Measurements from ENCODE around the gene CSAD.
"Not testable (repeated sequence)": the region's sequence is repeated elsewhere in the genome, so short reads cannot be mapped to it uniquely, and the experiment has no call there.

The CSAD gene

DNA sequence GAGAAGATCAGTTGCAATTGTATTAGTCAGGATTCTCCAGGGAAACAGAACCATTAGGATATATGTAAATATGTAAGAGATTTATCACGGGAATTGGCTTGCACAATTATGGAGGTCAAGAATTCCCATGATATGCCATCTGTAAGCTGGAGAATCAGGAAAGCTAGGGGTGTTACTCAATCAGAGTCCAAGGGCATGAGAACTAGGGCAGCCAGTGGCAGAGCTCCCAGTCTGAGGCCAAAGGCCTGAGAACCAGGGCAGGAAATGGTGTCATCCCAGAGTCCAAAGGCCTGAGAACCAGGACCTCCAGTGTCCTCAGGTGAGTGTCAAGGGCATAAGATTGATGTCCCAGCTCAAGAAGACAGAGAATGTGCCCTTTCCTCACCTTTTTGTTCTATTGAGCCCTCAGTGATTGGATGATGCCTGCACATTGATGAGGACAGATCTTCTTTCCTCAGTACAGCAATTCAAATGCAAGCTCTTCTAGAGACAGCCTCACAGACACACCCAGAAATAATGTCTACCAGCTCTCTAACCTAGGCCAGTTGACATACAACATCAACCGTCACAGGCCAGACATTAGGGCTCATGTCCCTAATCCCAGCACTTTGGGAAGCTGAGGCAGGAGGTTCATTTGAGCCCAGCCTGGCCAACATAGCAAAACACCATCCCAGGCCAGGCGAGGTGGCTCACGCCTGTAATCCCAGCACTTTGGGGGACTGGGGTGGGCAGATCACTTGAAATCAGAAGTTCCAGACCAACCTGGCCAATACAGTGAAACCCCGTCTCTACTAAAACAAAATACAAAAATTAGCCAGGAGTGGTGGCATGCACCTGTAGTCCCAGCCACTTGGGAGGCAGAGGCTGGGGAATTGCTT is 35.1 kb downstream of the CSAD start:
- peak; percentile 63 for DNase-seq (ENCODE audit: low read depth)

DNA sequence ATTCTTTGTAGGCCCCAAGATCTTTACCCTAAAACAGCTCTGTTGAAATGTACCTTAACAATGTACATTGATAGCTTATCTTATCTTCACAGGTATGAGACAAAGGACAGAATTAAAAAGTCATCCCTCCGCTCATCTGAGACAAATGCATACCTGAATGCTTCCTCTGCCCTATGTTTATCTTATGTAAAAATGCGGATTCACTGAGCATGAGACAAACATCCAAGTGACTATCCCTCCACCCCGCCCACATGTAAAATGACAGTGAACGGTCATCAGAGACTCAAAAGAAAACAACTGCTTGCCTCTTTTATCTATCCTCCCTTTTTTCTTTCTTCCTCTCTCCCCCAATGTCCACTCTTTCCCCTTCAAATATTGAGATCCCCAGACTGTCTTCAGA is 37.4 kb downstream of the CSAD start:
- DNase-seq (ENCODE audit: low read depth) = no peak

DNA sequence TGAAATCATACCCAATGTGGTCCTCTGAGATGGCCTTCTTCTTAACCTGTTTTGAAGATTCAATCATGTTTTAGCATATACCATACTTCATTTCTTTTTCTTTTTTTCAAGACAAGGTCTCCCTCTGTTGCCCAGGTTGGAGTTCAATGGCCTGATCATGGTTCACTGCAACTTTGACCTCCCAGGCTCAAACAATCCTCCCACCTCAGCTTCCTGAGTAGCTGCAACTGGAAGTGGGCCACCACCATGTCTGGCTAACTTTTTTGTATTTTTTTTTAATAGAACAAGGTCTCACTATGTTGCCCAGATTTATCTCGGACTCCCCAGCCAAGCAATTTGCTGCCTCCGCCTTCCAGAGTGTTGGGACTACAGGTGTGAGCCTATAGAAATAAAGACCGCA is 47.0 kb downstream of the CSAD start:
- DNase-seq (ENCODE audit: low read depth) = no peak

DNA sequence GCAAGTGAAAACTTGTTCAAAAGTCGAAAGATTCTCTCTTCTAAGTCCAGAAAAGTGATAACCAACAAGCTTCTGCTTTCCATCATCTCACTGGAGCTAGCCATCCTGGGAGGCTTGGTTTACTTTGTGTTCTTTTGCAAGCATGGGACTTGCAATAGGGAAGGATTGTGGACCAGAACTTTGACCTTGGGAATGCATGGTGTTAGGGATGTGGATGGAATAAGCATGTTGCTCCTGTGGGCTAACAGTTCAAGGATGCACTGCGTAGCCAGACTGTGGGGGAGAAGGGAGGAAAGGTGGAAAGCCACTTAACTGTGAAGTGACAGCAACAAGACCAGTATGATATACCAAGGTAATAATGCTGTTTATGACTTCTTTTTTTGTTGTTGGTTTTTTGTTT is 48.9 kb downstream of the CSAD start:
- DNase-seq (ENCODE audit: low read depth) = no peak

DNA sequence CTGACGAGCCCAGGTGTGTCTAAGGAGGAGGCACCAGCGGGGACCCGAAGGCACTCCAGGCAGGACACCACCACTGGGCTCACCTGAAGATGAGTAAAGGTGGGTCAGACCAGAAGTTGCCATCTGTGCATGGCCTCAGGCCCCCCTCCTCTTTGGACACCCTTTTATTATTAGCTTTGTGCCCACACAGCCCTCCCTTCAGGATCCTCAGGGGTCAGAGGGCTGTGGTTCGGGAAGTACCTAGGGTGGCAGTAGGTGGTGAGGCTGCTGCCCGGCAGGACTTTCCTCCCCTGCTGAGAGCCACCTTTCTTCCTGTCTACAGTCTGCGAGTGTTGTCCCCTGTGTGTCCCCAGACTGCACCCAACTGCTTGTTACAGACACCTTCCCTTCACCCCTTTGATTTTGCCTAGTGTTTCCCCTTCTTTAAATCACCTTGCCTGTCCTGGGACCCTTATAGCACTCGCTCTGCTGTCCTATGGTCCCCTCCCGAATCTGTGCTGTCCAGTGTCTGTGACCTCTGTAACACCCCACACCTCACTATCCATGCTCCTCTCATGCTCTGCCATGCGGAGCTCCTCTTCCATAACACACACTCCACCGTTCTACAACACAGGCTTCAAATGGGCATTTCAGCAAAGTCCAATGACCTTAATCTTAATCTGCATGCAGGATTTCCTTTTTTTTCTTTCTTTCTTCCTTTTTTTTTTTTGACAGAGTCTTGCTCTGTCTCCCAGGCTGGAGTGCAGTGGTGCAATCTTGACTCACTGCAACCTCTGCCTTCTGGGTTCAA is 51.8 kb downstream of the CSAD start:
- no peak for DNase-seq (ENCODE audit: low read depth)

DNA sequence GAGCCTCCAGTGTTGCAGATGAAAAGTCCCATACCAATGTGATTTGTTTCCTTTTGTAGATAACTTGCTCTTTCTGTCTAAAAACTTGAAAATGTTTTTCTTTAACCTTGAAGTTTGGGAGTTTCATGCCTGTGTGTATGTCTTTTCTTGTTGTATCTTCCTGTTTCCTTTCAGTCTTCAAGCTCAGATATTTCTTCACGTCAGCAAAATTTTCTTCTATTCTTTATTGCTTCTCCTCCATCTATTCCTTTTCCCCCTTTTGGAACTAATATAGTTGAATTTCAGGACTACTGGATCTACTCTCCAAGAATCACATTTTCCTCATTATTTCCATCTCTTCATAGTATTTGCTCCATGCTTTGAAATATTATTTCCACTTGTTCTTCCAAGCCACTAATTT is 53.6 kb downstream of the CSAD start:
- no peak for DNase-seq (ENCODE audit: low read depth)

DNA sequence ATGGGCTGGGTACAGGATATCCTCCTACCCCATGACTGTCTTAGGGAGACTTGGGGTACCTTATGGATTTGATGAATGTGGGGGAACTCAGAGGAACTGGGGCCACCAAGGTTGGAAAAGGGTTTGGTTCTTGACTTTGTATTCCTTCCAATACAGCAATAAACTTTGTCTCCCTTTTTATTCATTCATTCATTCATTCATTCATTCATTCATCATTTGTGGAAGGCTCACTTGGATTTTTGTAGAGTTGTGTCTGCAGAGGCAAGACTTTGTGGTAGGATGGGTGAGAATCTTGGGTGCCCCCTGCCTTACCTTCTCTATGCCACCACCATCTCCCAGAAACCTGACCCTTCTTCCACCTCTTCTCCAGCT is 56.4 kb downstream of the CSAD start:
- no peak for DNase-seq (ENCODE audit: low read depth)

DNA sequence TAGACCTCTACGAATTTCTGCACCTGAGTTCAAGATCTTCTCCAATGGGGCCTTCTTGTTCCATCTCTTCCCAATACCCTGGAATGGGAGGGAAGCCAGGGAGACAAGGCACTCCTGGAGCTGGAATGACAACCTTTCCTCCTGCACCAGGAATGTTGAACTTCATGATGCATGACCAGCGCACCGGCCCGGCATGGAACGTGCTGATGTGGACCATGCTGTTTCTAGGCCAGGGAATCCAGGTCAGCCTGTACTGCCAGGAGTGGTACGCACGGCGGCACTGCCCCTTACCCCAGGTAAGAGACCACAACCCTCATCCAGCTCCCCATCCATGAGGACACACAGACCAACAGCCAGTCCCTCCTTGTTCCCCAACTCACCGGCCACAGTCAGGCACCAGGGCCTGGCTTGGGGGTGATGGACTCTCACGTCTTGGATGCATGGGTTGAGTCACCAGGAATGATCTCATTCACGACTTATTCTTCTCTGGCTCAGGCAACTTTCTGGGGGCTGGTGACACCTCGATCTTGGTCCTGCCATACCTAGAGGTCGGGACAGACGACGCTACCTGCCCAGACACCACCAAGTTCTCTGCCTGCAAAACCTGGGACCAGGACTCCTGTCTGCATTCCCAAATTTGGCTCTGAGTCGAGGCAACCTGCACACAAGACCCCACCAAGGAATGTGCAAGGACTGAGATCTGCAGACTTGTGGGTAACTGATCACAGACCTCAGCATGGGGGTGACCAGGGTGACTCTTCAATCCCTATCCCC is 57.0 kb downstream of the CSAD start:
- peak; percentile 64 for DNase-seq (ENCODE audit: low read depth)

DNA sequence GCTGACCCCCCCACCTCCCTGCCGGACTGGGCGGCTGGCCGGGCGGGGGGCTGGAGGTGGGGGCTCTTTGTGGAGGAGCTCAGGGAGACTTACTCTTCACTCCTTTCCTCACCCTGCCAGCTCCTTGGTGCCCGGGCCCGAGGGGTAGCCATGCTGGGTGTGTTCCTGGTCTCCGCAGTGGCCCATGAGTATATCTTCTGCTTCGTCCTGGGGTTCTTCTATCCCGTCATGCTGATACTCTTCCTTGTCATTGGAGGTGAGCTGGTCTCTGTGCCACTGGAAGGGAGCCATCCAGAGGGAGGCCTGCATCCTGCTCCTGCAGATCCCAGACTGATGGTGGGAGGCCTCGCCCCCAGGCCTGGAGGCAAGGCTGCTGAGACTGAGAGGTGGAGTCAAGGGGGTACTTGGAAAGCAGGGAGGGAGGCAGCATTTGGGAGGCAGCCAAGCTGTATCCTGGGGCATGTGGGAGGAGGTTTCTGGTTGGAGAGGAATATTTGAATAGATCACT is 57.7 kb downstream of the CSAD start:
- peak; percentile 72 for DNase-seq (ENCODE audit: low read depth)

DNA sequence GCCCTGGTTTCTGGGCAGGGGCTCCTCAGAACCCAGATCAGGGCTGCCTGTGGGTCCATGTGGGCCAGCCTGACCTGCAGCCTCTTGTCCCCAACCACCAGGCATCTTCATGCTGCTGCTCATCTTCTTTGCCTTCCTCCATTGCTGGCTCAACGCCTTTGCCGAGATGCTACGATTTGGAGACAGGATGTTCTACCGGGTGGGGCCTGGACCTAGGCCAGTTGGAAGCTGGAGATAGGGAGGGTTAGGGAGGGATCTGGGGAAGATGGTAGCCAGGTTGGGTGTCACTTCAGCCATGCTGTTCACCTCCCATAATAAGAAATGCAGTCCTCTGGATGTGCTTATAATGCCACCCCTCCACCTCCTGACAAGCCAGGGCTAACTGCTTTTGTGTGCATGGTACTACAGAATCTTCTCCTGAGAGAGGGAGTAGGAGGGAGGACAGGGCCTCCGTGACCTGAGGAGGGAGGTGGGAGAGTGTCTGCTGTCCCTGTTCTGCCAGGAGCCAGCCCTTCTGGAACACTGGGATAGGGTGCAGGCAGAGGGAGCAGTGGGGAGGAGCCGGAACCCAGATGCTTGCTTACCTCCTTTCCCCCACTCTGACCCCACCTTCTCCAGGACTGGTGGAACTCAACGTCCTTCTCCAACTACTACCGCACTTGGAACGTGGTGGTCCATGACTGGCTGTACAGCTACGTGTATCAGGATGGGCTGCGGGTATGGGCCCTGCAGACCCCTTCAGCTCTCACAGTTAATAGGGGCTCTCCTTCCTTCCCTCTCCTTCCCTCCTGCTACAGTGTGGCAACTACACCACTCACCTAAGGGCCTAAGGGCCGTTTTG is 59.8 kb downstream of the CSAD start:
- no peak for DNase-seq (ENCODE audit: low read depth)

DNA sequence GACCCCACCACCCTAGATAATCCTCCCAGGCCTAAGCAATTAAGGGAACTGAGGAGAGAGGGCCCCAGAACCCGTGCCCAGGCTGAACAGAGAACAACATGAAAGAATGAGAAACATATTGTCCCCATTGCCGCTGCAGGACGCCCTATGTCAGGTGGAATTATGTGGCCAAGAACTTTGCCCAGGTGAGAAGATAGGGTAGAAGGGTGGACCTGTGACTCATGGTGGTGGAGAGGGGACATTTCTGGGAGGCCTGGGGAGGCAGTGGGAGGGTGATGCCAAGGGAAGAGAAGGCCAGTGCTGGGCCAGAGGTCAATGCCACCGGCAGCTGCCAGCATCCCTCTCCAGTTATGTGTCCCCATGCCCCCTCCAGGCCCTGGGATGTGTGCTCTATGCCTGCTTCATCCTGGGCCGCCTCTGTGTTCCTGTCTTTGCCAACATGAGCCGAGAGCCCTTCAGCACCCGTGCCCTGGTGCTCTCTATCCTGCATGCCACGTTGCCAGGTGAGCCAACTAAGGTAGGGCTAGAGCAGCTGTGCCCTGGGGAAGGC is 61.9 kb downstream of the CSAD start:
- no peak for DNase-seq (ENCODE audit: low read depth)

DNA sequence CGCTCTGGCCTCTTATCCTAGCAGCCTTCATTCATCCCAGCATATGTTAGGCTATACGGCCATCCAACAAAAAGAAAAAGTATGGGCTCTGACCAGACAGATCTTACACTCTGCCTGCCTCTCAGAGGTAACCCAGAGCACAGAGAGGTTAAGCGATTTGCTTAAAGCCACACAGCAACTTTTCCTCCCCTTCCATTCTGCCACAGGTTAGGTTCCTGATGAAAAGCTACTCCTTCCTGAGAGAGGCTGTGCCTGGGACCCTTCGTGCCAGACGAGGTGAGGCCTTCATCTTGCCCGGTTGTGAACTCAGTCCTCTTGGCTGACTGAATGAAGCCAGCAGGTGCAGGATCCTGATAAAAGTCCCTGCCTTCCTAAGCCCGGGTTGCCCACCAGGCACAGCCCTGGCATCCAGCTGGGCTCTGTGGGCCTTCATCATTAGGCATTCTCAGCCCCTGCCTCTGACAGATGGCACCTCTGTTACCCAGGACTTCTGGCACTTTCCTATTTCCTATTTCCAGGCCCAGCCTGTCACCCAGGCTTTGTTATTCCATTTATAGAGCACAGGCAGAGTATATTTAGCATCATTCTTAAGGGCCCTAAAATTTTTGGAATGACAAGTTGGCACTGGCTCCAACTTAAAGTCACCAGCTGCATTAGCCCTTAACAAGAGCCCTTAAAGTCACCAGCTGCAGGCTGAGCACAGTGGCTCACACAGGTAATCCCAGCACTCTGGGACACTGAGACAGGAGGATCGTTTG is 64.7 kb downstream of the CSAD start:
- peak; percentile 39 for DNase-seq (ENCODE audit: low read depth)

DNA sequence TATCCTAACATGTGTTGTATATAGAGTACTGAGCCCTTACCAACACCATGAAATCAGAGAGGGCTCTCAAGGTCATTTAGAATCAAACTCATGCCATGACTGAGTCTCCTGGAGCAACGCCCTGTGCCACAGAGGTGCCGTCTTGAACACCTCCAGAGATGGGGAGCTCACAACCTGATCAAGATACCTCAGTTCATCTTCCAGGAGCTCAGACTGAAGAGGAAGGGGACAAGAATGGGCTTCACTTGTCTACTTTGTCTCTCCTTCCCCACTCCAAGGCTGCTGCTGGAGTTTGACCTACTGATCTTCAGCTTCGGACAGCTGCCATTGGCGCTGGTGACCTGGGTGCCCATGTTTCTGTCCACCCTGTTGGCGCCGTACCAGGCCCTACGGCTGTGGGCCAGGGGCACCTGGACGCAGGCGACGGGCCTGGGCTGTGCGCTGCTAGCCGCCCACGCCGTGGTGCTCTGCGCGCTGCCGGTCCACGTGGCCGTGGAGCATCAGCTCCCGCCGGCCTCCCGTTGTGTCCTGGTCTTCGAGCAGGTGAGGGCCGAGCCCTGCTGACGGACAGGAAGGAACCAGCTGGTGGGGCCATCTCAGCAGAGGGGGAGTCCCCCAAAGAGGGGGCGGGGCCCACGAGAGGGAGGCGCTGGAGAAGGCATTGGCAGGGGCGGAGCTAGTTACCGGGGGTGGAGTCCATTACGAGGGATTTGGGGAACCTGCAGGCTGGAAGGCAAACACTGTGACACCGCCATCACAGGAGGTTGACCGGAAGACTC is 65.4 kb downstream of the CSAD start:
- no peak for DNase-seq (ENCODE audit: low read depth)

DNA sequence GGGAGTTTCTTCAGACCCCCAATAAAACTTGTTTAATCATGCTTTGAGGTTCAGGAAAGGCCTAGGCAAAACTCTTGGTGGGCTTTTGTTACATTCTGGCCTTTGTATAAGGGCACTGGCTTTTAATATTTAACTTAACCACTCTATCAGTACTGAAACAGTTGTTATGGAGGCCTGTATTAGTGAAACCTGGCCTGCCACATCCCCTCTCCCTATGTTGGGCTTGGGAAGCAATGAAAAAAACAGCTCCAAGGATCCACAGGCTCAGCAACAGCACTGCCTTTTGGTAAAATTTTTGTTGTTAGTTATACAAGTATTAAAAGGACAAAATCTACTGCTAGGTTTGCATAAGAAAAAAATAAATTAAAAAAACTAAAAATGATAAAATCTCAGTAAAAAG is 66.8 kb downstream of the CSAD start:
- DNase-seq (ENCODE audit: low read depth) = no peak

DNA sequence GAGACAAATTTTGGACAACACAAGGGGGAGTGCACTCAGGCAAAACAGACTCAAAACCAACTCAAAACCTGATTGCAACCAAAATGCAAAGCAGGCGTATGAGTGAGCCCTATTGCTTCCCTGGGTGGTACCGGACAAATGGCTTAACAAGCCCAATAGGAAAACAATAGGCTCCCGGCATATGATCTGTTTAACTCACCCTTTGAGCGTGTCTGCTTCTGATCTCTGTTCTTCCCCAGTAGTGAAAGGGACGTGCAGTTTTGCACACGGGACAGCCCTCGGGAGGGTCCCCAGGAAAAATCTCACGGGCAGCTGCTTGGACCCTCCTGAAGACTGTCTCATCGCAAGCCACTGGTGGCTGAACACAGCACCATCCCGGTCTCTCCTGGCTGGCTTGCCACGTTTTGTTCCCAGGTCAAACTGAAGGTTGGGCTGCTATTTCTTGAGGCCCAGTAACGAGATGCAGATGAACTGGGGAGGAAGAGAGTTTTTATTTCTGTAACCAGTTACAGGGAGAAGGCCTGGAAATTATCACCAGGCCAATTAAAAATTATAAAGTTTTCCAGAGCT is 67.5 kb downstream of the CSAD start:
- no peak for DNase-seq (ENCODE audit: low read depth)

DNA sequence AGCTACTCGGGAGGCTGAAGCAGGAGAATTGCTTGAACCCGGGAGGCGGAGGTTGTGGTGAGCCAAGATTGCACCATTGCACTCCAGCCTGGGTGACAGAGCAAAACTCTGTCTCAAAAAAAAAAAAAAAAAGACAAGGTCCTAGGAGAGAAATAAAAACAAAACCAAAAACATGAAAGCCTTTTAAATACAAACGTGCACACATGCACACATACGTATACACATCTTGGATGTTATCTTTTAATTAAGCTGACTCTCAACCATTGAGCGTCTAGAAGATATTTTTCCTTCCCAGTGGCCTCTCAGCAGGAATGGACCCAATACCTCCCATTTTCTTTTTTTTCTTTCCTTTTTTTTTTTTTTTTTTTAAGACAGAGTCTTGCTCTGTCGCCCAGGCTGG is 68.3 kb downstream of the CSAD start:
- DNase-seq (ENCODE audit: low read depth) = not testable (repeated sequence)
